Islet precursor cell (in vitro differentiated cells): ENCODE results near the gene DGKA.

Experiments
- DNase-seq: peaks from one replicate; pipeline ENCODE4 v3.0.0-alpha.2; 2018

Gene DGKA

GRCh38 chr12:55931780-55932550 lies 1.0 kb downstream of the DGKA start:
- peak; percentile 83 for DNase-seq

- no peak for DNase-seq
Observed at GRCh38 chr12:55932551-55932910, 1.6 kb downstream of the DGKA start.

GRCh38 chr12:55933169-55933798 lies 2.3 kb downstream of the DGKA start:
- peak; percentile 97 for DNase-seq

GRCh38 chr12:55933799-55934742 lies 3.1 kb downstream of the DGKA start:
- no peak for DNase-seq

GRCh38 chr12:55934773-55935172 lies 3.8 kb downstream of the DGKA start:
- no peak for DNase-seq

- no peak for DNase-seq
Observed at GRCh38 chr12:55935738-55936151, 4.8 kb downstream of the DGKA start.

- no peak for DNase-seq
Observed at GRCh38 chr12:55937981-55938380, 7.0 kb downstream of the DGKA start.

GRCh38 chr12:55938826-55939501 lies 8.0 kb downstream of the DGKA start:
- DNase-seq: no peak

GRCh38 chr12:55940065-55940732 lies 9.2 kb downstream of the DGKA start:
- DNase-seq: peak; percentile 96

GRCh38 chr12:55942055-55942454 lies 11.1 kb downstream of the DGKA start:
- DNase-seq: no peak

GRCh38 chr12:55942577-55943136 lies 11.7 kb downstream of the DGKA start:
- DNase-seq: no peak

GRCh38 chr12:55946553-55946952 lies 15.6 kb downstream of the DGKA start:
- no peak for DNase-seq

- no peak for DNase-seq
Observed at GRCh38 chr12:55955344-55955743, 24.4 kb downstream of the DGKA start.

GRCh38 chr12:55955800-55956508 lies 25.0 kb downstream of the DGKA start:
- peak; percentile 97 for DNase-seq

- no peak for DNase-seq
Observed at GRCh38 chr12:55957106-55957859, 26.3 kb downstream of the DGKA start.

GRCh38 chr12:55963760-55964159 lies 32.8 kb downstream of the DGKA start:
- DNase-seq: no peak

GRCh38 chr12:55965240-55965639 lies 34.3 kb downstream of the DGKA start:
- no peak for DNase-seq

- peak; percentile 69 for DNase-seq
Observed at GRCh38 chr12:55965941-55966407, 35.0 kb downstream of the DGKA start, which contains the start of gene PMEL. PMEL (minus strand) TSS chr12:55966042; CDS start chr12:55966011, 31 bp downstream.

- DNase-seq: peak; percentile 98
Observed at GRCh38 chr12:55966408-55967281, 35.7 kb downstream of the DGKA start, which contains the start of gene CDK2. CDK2 (plus strand) TSS chr12:55966830; CDS start chr12:55967009, 179 bp downstream.
